MM.1S (cell line): ENCODE results near the gene CLIC5.

Experiments
- EZH2 ChIP-seq: fragments of 300-600 bp; sonication (generic); optimal IDR thresholded peaks from 2 replicates; pipeline ENCODE3; 2017; ENCODE audit warnings: low read depth, mild to moderate bottlenecking, antibody characterized with exemption, low read length, mixed read lengths
- EZH2phosphoT487 ChIP-seq: fragments of 300-600 bp; sonication (generic); IDR thresholded peaks from 2 replicates; pipeline ENCODE4 v1.6.1; 2018; ENCODE audit warnings: antibody characterized with exemption, low read length
- TF ChIP-seq, protein P1 (sequence below): fragments of 300-600 bp; sonication (generic); IDR thresholded peaks from 2 replicates; pipeline ENCODE4 v1.5.1; 2016; ENCODE audit warnings: antibody characterized with exemption, low read length, mixed read lengths

DNA sequence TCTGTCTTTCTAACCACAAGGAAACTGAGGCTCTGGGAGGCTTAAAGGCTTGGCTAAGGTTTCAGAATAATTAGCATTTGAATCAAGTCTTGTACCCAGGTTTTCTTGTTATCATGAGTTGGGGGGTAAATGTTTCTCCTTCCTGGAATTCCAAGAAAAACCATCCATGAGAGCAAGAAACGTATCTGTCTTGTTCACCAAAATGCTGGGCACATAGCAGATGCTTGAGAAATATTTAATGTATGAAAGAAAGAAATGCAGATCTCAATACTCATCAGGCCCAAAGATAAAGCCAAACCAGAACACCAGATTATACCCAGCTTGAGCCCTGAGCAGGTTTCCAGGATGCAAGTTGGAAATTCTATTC lies 164.6 kb downstream of the CLIC5 start:
- TF ChIP-seq, protein P1, sequence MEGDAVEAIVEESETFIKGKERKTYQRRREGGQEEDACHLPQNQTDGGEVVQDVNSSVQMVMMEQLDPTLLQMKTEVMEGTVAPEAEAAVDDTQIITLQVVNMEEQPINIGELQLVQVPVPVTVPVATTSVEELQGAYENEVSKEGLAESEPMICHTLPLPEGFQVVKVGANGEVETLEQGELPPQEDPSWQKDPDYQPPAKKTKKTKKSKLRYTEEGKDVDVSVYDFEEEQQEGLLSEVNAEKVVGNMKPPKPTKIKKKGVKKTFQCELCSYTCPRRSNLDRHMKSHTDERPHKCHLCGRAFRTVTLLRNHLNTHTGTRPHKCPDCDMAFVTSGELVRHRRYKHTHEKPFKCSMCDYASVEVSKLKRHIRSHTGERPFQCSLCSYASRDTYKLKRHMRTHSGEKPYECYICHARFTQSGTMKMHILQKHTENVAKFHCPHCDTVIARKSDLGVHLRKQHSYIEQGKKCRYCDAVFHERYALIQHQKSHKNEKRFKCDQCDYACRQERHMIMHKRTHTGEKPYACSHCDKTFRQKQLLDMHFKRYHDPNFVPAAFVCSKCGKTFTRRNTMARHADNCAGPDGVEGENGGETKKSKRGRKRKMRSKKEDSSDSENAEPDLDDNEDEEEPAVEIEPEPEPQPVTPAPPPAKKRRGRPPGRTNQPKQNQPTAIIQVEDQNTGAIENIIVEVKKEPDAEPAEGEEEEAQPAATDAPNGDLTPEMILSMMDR = no peak
- TF ChIP-seq EZH2 (no peak), EZH2phosphoT487 (no peak)
